Cardiac muscle cell (in vitro differentiated cells and primary cell): ENCODE data around the gene TMEM132D. TPM values are rescaled to one million over a fixed set of nuclear protein-coding genes. Genes with fewer than 3 reads are reported as not detected.

Experiments used
- DNase-seq, 2 donors: peaks; one replicate each; pipeline versions ENCODE4 v3.0.0 to v3.0.0-alpha.2; 2010 to 2017; ENCODE audit warnings: low read depth in 1 of 2, low spot score in 1 of 2
- H3K27ac ChIP-seq: fragments of 200-600 bp; sonication (generic); 2 replicates; pipeline ENCODE4 v1.5.1; 2016
- H3K27me3 ChIP-seq: fragments of 200-600 bp; sonication (generic); 2 replicates; pipeline ENCODE4 v1.6.0; 2016; ENCODE audit warnings: control low read depth
- H3K36me3 ChIP-seq: fragments of 200-600 bp; sonication (generic); 2 replicates; pipeline ENCODE4 v1.5.1; 2016; ENCODE audit warnings: control low read depth
- H3K4me1 ChIP-seq: fragments of 200-600 bp; sonication (generic); 2 replicates; pipeline ENCODE4 v1.8.1; 2017; ENCODE audit warnings: low read depth, mild to moderate bottlenecking, mixed run types
- H3K4me3 ChIP-seq: fragments of 200-600 bp; sonication (generic); 2 replicates; pipeline ENCODE4 v1.5.1; 2016; ENCODE audit warnings: mild to moderate bottlenecking
- H3K9me3 ChIP-seq: fragments of 200-600 bp; sonication (generic); 2 replicates; pipeline ENCODE4 v1.5.1; 2017; ENCODE audit warnings: low read depth, mild to moderate bottlenecking, control low read depth
- polyA plus RNA-seq: library from polyadenylated mRNA; unstranded; fragments of >200 nt; fragmentation: Nextera tagmentation; extraction: Ambion mirVana; gene quantifications from 2 replicates; pipeline ENCODE4 v1.2.1, GENCODE V29; 2016
- total RNA-seq: library from RNA; depleted of rRNA; stranded (reverse); fragments of >200 nt; gene quantifications from 2 replicates; pipeline ENCODE4 v1.2.3, GENCODE V29; 2016
- TF ChIP-seq, protein P1 (sequence below): IDR thresholded peaks from 2 replicates; pipeline ENCODE4 v1.5.1; 2012; ENCODE audit warnings: low read depth, mild to moderate bottlenecking, low read length

The TMEM132D gene
- total and polyA plus RNA-seq, 2 experiments from 2014 or later: 0.03 TPM; not detected in 1

DNA sequence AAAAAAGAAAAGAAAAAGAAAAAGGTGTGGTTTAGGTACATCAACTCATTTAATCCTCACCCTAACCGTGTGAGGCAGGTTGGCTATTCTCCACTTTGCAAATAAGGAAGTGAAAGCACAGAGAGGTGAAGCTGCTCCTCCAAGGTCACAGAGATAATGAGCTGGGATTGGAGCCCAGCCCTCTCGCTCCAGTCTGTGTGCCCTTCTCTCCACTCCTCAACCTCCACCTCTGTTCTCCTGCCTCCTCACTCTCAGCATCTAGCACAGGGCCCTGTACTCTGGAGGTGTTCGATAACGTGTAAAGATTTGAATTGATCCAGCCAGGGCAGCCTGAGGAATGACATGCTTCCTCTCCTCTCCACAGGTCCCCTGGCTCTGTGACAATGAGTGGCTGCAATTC is 502.3 kb downstream of the TMEM132D start:
- H3K9me3 ChIP-seq: no peaks in the 10 kb centered on the region
- DNase-seq: no peak
- no peaks in the 10 kb centered on the region for H3K27me3 ChIP-seq
- no peaks in the 10 kb centered on the region for H3K36me3 ChIP-seq
- H3K4me3 ChIP-seq: no peak overlapping the region
- TF ChIP-seq, protein P1, sequence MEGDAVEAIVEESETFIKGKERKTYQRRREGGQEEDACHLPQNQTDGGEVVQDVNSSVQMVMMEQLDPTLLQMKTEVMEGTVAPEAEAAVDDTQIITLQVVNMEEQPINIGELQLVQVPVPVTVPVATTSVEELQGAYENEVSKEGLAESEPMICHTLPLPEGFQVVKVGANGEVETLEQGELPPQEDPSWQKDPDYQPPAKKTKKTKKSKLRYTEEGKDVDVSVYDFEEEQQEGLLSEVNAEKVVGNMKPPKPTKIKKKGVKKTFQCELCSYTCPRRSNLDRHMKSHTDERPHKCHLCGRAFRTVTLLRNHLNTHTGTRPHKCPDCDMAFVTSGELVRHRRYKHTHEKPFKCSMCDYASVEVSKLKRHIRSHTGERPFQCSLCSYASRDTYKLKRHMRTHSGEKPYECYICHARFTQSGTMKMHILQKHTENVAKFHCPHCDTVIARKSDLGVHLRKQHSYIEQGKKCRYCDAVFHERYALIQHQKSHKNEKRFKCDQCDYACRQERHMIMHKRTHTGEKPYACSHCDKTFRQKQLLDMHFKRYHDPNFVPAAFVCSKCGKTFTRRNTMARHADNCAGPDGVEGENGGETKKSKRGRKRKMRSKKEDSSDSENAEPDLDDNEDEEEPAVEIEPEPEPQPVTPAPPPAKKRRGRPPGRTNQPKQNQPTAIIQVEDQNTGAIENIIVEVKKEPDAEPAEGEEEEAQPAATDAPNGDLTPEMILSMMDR: no peak
- H3K4me1 ChIP-seq: no peaks in the 10 kb centered on the region
- no peak overlapping the region for H3K27ac ChIP-seq

DNA sequence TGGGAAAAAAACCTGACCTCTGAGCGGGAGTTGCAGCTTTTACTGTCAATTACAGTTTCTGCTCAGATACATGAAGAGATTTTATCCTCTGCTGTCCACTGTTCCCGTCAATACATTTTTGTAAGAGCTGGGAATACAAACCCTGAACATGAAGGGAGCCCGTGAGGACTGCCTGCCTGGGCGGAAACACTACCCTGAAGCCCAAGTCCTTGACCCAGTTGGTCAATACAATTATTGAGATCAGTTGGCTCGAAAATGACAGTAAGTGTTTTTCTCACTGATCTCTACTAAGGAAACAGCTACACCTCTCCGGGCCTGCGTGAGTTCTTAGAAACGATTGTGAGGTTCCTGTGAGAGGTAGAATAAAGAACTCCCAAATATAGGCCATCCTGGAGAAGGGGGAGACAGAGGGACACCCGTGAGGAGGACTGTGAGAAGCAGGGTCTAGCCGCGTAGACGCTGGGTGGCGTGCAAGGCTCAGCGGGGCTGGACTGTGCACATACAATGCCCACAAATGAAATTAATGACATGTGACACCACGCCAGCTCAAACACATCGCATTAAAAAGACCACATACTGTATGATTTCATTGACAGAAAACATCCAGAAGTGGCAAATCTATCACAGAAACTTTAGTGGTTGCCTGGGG is 509.5 kb downstream of the TMEM132D start:
- TF ChIP-seq, protein P1: no peak
- H3K9me3 ChIP-seq: no peaks in the 10 kb centered on the region
- H3K27me3 ChIP-seq: peaks cover 7% of the 10 kb centered on the region
- DNase-seq: no peak
- H3K36me3 ChIP-seq: no peaks in the 10 kb centered on the region
- H3K4me3 ChIP-seq: no peak overlapping the region
- H3K27ac ChIP-seq: no peak overlapping the region
- no peaks in the 10 kb centered on the region for H3K4me1 ChIP-seq

DNA sequence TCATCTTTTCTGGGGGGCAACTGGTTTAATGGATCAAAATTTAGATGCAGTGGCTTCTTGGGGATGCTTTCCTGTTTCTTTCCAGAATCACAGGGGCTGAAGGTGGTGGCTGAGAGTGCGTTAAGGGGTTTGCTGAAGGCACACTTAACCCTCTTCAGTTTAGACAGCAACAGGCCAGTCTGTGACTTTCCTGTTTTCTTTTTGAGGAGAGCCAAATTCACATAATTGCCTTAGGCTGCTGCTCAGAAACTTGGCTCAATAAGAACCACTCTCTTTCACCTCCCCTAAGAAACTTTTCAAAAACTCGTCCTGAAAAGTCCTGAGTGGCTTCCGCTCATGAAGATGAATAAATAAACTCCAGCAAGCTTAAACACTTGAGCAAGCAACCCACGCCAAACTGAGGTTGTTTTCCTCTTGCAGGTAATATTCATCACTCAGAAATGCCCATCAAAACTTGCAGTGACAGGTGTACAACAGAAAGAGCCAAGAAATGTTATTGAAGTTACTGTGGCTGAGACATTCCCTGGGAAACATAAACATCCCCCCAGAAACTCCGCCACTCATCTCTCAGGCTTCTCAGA is 510.4 kb downstream of the TMEM132D start:
- H3K9me3 ChIP-seq: no peaks in the 10 kb centered on the region
- no peak overlapping the region for H3K27ac ChIP-seq
- no peaks in the 10 kb centered on the region for H3K4me1 ChIP-seq
- TF ChIP-seq, protein P1: no peak
- H3K36me3 ChIP-seq: no peaks in the 10 kb centered on the region
- no peak overlapping the region for H3K4me3 ChIP-seq
- peak in 1 of 2 donors; percentile 7 for DNase-seq
- H3K27me3 ChIP-seq: peaks cover 7% of the 10 kb centered on the region

DNA sequence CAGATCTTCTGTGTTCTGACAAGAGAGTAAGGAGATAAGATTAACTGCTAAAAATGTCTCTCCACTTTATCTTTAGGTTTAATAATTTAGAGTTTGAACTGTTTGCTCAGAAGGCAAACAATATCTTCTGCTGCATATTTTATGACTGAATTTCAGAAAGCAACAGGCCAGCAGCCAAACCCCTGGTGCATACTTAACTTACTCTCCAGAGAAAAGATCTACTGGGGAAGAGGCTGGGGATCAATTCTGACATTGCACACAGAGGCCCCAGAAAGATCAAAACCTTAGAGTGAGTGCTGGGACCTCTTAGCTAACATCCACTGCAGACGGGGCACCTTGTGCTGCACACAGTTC is 518.2 kb downstream of the TMEM132D start:
- TF ChIP-seq, protein P1: no peak

DNA sequence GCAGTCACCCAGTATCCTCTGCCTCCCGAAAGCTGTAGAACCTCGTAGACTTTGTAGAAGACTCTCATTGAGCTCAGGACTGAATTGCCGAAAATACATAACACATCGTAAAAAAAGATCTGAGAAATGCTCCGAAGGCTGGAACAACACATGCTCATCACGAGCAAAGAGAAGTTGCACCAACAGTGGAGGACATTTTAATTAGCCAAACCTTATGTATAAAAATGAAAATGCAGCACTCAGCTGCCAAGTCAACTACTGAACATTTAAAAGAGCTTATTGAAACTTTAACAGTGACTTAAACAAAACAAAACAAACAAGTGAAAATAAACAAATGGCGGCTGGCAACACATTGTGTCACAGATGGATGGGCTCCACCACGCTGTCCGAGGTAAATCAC is 519.9 kb downstream of the TMEM132D start:
- no peak for DNase-seq
- no peaks in the 10 kb centered on the region for H3K4me1 ChIP-seq
- H3K27me3 ChIP-seq: peaks cover 11% of the 10 kb centered on the region
- H3K9me3 ChIP-seq: no peaks in the 10 kb centered on the region
- TF ChIP-seq, protein P1: no peak
- H3K27ac ChIP-seq: no peak overlapping the region
- no peak overlapping the region for H3K4me3 ChIP-seq
- no peaks in the 10 kb centered on the region for H3K36me3 ChIP-seq

More for the DNA sequence above, 518.2 kb downstream of the TMEM132D start:
- H3K27me3 ChIP-seq: peaks cover 11% of the 10 kb centered on the region
- no peak for DNase-seq
- H3K27ac ChIP-seq: no peak overlapping the region
- no peaks in the 10 kb centered on the region for H3K4me1 ChIP-seq
- no peak overlapping the region for H3K4me3 ChIP-seq
- no peaks in the 10 kb centered on the region for H3K36me3 ChIP-seq
- H3K9me3 ChIP-seq: no peaks in the 10 kb centered on the region
